Nephron progenitor cell (in vitro differentiated cells): Measurements from ENCODE around the gene ZNF165.
"Not testable (repeated sequence)": the region's sequence is repeated elsewhere in the genome, so short reads cannot be mapped to it uniquely, and the experiment has no call there.

Experiments
- DNase-seq: peaks from one replicate; pipeline ENCODE4 v3.0.0; 2021
- H3K27ac Mint-ChIP-seq: 2 replicates; pipeline ENCODE4 v1.8.0; 2021; ENCODE audit warnings: mild to moderate bottlenecking, moderate library complexity, mixed read lengths
- H3K27me3 Mint-ChIP-seq: 2 replicates; pipeline ENCODE4 v1.8.0; 2021; ENCODE audit warnings: mild to moderate bottlenecking, low read depth, mixed read lengths; ENCODE audit not compliant: poor library complexity
- H3K36me3 Mint-ChIP-seq: 2 replicates; pipeline ENCODE4 v1.8.0; 2021; ENCODE audit warnings: low read depth, mixed read lengths
- H3K4me1 Mint-ChIP-seq: 2 replicates; pipeline ENCODE4 v1.8.0; 2021; ENCODE audit warnings: mixed read lengths
- H3K4me3 Mint-ChIP-seq: 2 replicates; pipeline ENCODE4 v1.8.0; 2021; ENCODE audit warnings: mild to moderate bottlenecking, moderate library complexity, mixed read lengths
- H3K9me3 Mint-ChIP-seq: 2 replicates; pipeline ENCODE4 v1.8.0; 2021; ENCODE audit warnings: mild to moderate bottlenecking, moderate library complexity, mixed read lengths
- CTCF ChIP-seq: fragments of 200-600 bp; sonication (generic); IDR thresholded peaks from 2 replicates; pipeline ENCODE4 v1.5.0; 2021; ENCODE audit warnings: antibody characterized with exemption

Gene ZNF165

GRCh38 chr6:28111964-28112363 is 31.6 kb downstream of the ZNF165 start:
- peaks cover 44% of the 10 kb centered on the region for H3K27me3 Mint-ChIP-seq
- peaks cover 30% of the 10 kb centered on the region for H3K36me3 Mint-ChIP-seq
- H3K4me1 Mint-ChIP-seq: no peaks in the 10 kb centered on the region
- no peak for TF ChIP-seq CTCF
- no peak for DNase-seq
- H3K4me3 Mint-ChIP-seq: no peak overlapping the region
- no peaks in the 10 kb centered on the region for H3K9me3 Mint-ChIP-seq
- H3K27ac Mint-ChIP-seq: no peak overlapping the region

- no peak for TF ChIP-seq CTCF
These were observed 35.4 kb downstream of the ZNF165 start for GRCh38 chr6:28115799-28116198.

GRCh38 chr6:28117386-28118050 is 37.1 kb downstream of the ZNF165 start:
- Mint-ChIP-seq H3K4me3 (no peak overlapping the region), H3K36me3 (peaks cover 63% of the 10 kb centered on the region), H3K27me3 (peaks cover 15% of the 10 kb centered on the region), H3K4me1 (no peaks in the 10 kb centered on the region), H3K9me3 (no peaks in the 10 kb centered on the region), H3K27ac (no peak overlapping the region)
- DNase-seq: no peak
- no peak for TF ChIP-seq CTCF

More at GRCh38 chr6:28115799-28116198, 35.4 kb downstream of the ZNF165 start:
- Mint-ChIP-seq H3K4me1 (no peaks in the 10 kb centered on the region), H3K27me3 (peaks cover 23% of the 10 kb centered on the region), H3K9me3 (no peaks in the 10 kb centered on the region), H3K27ac (no peak overlapping the region), H3K4me3 (no peak overlapping the region), H3K36me3 (peaks cover 56% of the 10 kb centered on the region)
- no peak for DNase-seq

- H3K4me1 Mint-ChIP-seq: no peaks in the 10 kb centered on the region
- H3K36me3 Mint-ChIP-seq: peaks cover 70% of the 10 kb centered on the region
- H3K27ac Mint-ChIP-seq: no peak overlapping the region
- H3K9me3 Mint-ChIP-seq: no peaks in the 10 kb centered on the region
- DNase-seq: no peak
- H3K27me3 Mint-ChIP-seq: peaks cover 9% of the 10 kb centered on the region
- no peak for TF ChIP-seq CTCF
- H3K4me3 Mint-ChIP-seq: no peak overlapping the region
These were observed 37.8 kb downstream of the ZNF165 start for GRCh38 chr6:28118217-28118616.

- H3K9me3 Mint-ChIP-seq: no peaks in the 10 kb centered on the region
- no peak for TF ChIP-seq CTCF
- peaks cover 24% of the 10 kb centered on the region for H3K4me1 Mint-ChIP-seq
- DNase-seq: no peak
- peaks cover 50% of the 10 kb centered on the region for H3K36me3 Mint-ChIP-seq
- no peak overlapping the region for H3K4me3 Mint-ChIP-seq
- H3K27me3 Mint-ChIP-seq: no peaks in the 10 kb centered on the region
- H3K27ac Mint-ChIP-seq: no peak overlapping the region
These were observed 41.5 kb downstream of the ZNF165 start for GRCh38 chr6:28121876-28122275.

- not testable (repeated sequence) for H3K27me3 Mint-ChIP-seq, DNase-seq, H3K9me3 Mint-ChIP-seq, H3K27ac Mint-ChIP-seq, H3K4me3 Mint-ChIP-seq
- Mint-ChIP-seq H3K4me1 (peaks cover 24% of the 10 kb centered on the region), H3K36me3 (peaks cover 47% of the 10 kb centered on the region)
These were observed 41.9 kb downstream of the ZNF165 start for GRCh38 chr6:28122283-28122682.
